ENCODE results near the gene NLGN1. TPM values are rescaled to one million over a fixed set of nuclear protein-coding genes. Genes with fewer than 3 reads are reported as not detected.

Gene NLGN1
- total and polyA plus RNA-seq, 2 of the 8 experiments (the other 6 are each of a cell fraction or from before 2014, with no cell fraction given), result 7.8 to 14.8 TPM

DNA sequence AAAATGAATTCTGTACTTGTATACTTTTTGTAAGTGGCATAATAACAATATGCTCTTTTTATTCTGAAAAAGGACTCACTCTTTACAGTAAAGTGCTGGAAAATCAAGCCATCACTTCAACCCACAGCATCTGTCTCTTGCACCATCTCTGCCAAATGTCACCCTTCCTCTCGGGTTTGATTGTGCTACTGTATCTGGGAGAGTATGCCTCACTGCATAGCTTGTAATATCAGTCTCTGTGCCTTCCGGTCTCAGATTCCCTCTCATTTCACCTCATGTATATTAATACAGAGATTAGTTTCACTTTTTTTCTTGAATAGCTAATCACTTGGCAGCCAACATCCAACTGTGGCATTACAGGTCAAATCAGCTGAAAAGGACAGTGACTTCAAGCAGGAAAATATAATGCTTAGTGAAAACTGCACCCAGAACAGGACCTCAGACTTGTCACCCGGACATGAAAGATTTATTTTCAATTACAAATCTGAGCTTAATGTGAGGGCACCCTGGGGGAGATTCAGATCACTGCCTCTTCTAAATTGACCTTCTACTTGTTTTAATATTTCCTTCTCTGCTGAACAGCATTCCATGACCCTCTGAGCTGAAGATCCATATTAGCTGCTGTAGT is 855.8 kb downstream of the NLGN1 start:
- FAIRE-seq (no peak), DNase-seq (ENCODE audit: low read depth in 1 of 2, low spot score in 2 of 2) (no peak)
- Histone ChIP-seq H4K5ac (ENCODE audit: insufficient read length, low read depth, low read length) (no peak overlapping the region), H2BK20ac (ENCODE audit: low read length) (0 out of 2 replicates have a peak overlapping the region, but pooled peaks have one; percentile 83), H3K36me3 (ENCODE audit: control insufficient read depth in 2 of 4, insufficient read depth in 4 of 4, low read length in 3 of 4) (no peaks in the 10 kb centered on the region), H3K23ac (ENCODE audit: insufficient read length) (no peak overlapping the region), H2AFZ (ENCODE audit: low read length) (no peak overlapping the region), H4K20me1 (replicated peaks in 1 of 2; ENCODE audit: control insufficient read depth in 1 of 2, insufficient read depth in 2 of 2, low read length in 2 of 2) (no peaks in the 10 kb centered on the region), H3K4me1 (replicated peaks in 1 of 4; ENCODE audit: control insufficient read depth in 3 of 4, insufficient read depth in 4 of 4, low read length in 3 of 4) (peaks cover 0 to 3% (median 0%) of the 10 kb centered on the region in 4 experiments; a peak in 1 of 7 replicates), H2BK5ac (ENCODE audit: low read depth, low read length) (peak overlapping the region; percentile 48; the same call in 1 of the 2 replicates), H2BK120ac (replicated peaks; ENCODE audit: low read depth, low read length) (peak overlapping the region; percentile 64), H3K9me3 (ENCODE audit: insufficient read depth in 2 of 2, low read depth in 1 of 2, low read length in 1 of 2) (0 out of 4 replicates have a peak, but pooled peaks cover 2 to 3% of the 10 kb centered on the region in 2 experiments), H4K91ac (replicated peaks; ENCODE audit: insufficient read length, low read length) (no peak overlapping the region), H4K8ac (ENCODE audit: extremely low read depth, insufficient read depth, low read length) (no peak overlapping the region), H3K4ac (replicated peaks; ENCODE audit: insufficient read length, low read depth, low read length) (peak overlapping the region; percentile 53), H3K18ac (ENCODE audit: extremely low read depth, low read length) (no peak overlapping the region), H3K79me2 (ENCODE audit: control insufficient read depth in 1 of 2, insufficient read depth in 2 of 2, low read length in 2 of 2) (no peaks in the 10 kb centered on the region), H2AK5ac (ENCODE audit: low read depth, low read length) (no peak overlapping the region), H3K9ac (replicated peaks in 1 of 4; ENCODE audit: extremely low read depth in 1 of 4, low read depth in 3 of 4, low read length in 3 of 4) (no peak overlapping the region), H3K56ac (replicated peaks; ENCODE audit: insufficient read length, low read depth, low read length) (no peak overlapping the region), H2BK12ac (ENCODE audit: low read depth, low read length) (no peak overlapping the region), H3K4me2 (ENCODE audit: insufficient read depth in 1 of 2, low read depth in 2 of 2, low read length in 2 of 2) (no peak overlapping the region), H2BK15ac (ENCODE audit: low read length) (0 out of 2 replicates have a peak overlapping the region, but pooled peaks have one; percentile 40), H3K23me2 (ENCODE audit: low read depth, low read length) (no peaks in the 10 kb centered on the region), H3K79me1 (ENCODE audit: low read depth, low read length) (no peaks in the 10 kb centered on the region), H3K14ac (ENCODE audit: insufficient read length) (no peak overlapping the region), H3K27me3 (replicated peaks in 1 of 4; ENCODE audit: control insufficient read depth in 3 of 4, extremely low read depth in 1 of 4, insufficient read depth in 3 of 4, low read length in 3 of 4) (no peaks in the 10 kb centered on the region), H3K27ac (ENCODE audit: low read depth, low read length) (no peak overlapping the region), H3K4me3 (ENCODE audit: extremely low read depth in 1 of 4, insufficient read depth in 2 of 4, low read depth in 3 of 4, low read length in 4 of 4) (no peak overlapping the region)
- CTCF ChIA-PET (ENCODE audit: partially characterized antibody), result interaction anchor here (0.7 kb wide), 1 partner anchor 309 kb away, joined by 3 read pairs; no protein-coding TSS in a partner anchor
- WGBS, 2 experiments (ENCODE audit: extremely low coverage in 1 of 2, insufficient coverage in 1 of 2, insufficient read length in 1 of 2, insufficient replicate concordance in 2 of 2, low coverage in 1 of 2, low lambda C conversion rate in 2 of 2, missing lambda C conversion rate in 1 of 2), result 88% methylated on average over 3 of the region's 3 CpGs; no CpG with 5 or more reads in 1 of the 2 experiments
- POLR2A ChIA-PET (ENCODE audit: partially characterized antibody), result interaction anchor here (1.3 to 1.4 kb wide), 2 partner anchors 11 to 21 kb away, joined by 3 read pairs; no protein-coding TSS in a partner anchor
- TF ChIP-seq KDM4A (IDR thresholded peaks at IDR 0.05; ENCODE audit: low read depth, low read length, severe bottlenecking) (no peak), EGR1 (IDR thresholded peaks at IDR 0.05; ENCODE audit: borderline replicate concordance, low read depth, low read length) (no peak), YY1 (IDR thresholded peaks at IDR 0.05; ENCODE audit: low read depth, low read length) (no peak), EP300 (IDR thresholded peaks at IDR 0.05; ENCODE audit: borderline replicate concordance in 1 of 2, low read depth in 2 of 2, low read length in 2 of 2) (no peak), ASH2L (IDR thresholded peaks at IDR 0.05; ENCODE audit: low read length) (no peak), SIX5 (IDR thresholded peaks at IDR 0.05; ENCODE audit: low read depth, low read length) (no peak), CHD2 (IDR thresholded peaks at IDR 0.05; ENCODE audit: low read length) (no peak), SP2 (IDR thresholded peaks at IDR 0.05; ENCODE audit: low read length) (no peak)
- TF ChIP-seq, protein P1, sequence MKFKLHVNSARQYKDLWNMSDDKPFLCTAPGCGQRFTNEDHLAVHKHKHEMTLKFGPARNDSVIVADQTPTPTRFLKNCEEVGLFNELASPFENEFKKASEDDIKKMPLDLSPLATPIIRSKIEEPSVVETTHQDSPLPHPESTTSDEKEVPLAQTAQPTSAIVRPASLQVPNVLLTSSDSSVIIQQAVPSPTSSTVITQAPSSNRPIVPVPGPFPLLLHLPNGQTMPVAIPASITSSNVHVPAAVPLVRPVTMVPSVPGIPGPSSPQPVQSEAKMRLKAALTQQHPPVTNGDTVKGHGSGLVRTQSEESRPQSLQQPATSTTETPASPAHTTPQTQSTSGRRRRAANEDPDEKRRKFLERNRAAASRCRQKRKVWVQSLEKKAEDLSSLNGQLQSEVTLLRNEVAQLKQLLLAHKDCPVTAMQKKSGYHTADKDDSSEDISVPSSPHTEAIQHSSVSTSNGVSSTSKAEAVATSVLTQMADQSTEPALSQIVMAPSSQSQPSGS (IDR thresholded peaks at IDR 0.05; ENCODE audit: low read length), result no peak
- TF ChIP-seq, protein P2, sequence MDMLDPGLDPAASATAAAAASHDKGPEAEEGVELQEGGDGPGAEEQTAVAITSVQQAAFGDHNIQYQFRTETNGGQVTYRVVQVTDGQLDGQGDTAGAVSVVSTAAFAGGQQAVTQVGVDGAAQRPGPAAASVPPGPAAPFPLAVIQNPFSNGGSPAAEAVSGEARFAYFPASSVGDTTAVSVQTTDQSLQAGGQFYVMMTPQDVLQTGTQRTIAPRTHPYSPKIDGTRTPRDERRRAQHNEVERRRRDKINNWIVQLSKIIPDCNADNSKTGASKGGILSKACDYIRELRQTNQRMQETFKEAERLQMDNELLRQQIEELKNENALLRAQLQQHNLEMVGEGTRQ (IDR thresholded peaks at IDR 0.05; ENCODE audit: low read length), result no peak
